GM12892 (cell line): Measurements from ENCODE around the gene CGREF1.

Experiments
- POLR2A ChIP-seq: IDR thresholded peaks from 2 replicates; pipeline ENCODE4 v1.6.1; 2011; ENCODE audit warnings: low read depth, low read length, control low read depth
- POLR2AphosphoS5 ChIP-seq: IDR thresholded peaks from 2 replicates; pipeline ENCODE4 v1.6.1; 2011; ENCODE audit warnings: low read depth, low read length, control low read depth
- TAF1 ChIP-seq: IDR thresholded peaks from 2 replicates; pipeline ENCODE4 v1.6.1; 2011; ENCODE audit warnings: low read depth, mild to moderate bottlenecking, control low read depth, low read length, borderline replicate concordance

DNA sequence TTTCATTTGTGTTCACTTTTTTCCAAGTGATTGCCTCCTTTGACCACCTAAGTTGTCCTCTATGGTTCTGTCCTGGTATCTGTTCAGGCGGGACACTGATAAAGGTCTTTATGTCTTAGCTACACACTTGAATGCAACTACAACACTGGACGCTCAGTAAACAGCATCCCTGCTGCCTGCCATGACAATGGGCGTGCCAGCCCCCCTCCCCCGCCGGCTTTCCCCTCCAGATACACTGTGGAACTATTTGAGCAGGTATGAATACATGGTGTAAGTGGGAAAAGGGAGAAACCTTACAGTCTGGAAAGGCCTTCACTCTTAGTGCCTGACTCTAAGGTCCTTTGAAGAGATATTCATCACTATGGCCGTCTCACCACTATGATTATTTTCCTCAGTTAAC is 61.7 kb downstream of the CGREF1 start:
- TF ChIP-seq POLR2AphosphoS5 (no peak), POLR2A (no peak), TAF1 (no peak)
